T-helper 2 cell (primary cell): Measurements from ENCODE around the gene HINT1.
A peak's percentile ranks its signal among the peaks of the same experiment; 100 is the strongest.

Experiments used
- DNase-seq, 5 experiments: peaks; one replicate each; pipeline versions ENCODE4 v3.0.0 to v3.0.0-alpha.2; 2012 to 2022

Gene HINT1

DNA sequence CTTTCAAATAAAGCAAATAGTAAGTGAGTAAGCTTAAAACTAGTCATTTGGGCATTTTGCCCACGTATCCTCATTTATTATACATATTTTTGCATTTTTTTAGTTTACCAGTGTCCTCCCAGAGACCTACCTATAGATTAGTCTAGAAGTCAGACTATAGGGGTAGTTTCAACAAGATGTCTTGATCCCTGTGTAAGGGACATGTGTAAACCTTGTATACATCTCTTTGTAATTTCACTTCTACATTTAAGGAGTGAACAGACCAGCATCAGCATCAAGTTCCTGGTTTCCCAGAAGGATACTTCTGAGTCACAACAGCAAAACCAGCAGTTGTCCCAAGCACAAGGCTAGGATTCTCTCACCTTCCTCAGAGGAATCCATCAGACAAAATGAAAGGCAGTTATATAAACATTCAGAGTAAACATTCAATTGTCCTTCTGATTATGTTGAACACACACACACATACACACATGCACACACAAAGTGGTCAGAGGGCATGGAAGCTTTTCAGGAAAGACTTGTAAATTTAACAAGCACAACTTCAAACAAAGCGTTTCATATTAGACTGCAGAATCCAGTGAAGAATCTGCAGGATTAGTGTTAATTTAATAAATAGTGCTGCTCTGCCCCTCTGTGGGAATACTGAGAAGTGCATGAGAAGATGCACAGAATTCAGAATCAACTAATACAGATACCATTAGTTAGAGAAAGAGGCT, 55.4 kb downstream of the HINT1 start:
- DNase-seq, result peak in 2 of 5 experiments; percentile 27 to 53
